Measurements from ENCODE around the gene TBK1. TPM values are rescaled to one million over a fixed set of nuclear protein-coding genes. Genes with fewer than 3 reads are reported as not detected.

TBK1 gene
- total and polyA plus RNA-seq, 9 of the 15 experiments (the other 6 are each of a cell fraction or from before 2014, with no cell fraction given), result 20.4 to 42.0 (median 27.8) TPM

DNA sequence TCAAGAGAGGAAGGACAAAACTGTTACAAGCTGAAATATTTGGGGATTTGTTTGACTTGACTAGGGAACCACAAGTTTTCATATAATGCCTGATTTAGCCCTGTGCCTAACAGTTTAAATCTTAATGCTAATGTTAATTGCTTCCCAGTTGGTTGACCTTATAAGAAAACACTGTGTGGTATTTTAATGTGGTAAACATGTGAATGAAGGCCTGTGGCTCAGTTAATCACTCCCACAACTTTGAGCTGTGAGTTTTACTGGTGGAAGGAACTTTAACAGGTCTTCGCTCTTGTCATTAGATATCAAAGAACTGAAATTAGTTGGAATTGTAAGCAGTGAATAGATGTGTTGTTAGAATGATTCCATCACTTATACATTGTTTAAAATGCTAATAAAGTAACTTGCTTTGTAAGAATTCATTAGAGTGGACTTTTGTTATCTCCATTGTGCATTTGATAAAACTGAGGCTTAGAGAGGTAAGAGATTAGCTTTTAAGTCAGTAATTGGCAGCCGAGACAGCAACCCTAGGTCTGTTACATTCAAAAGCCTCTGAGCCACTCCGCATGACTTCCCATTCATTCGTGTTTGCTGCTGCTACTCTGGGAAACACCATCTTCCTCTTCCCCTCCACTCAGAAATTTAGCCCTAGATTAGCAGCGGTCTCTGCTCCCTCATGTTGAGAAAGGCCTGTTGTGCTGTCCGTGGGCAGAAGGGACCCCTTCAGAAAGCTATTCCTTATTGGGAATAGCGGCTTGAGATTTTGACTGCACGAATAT, 1.0 kb upstream of the TBK1 start:
- H3K27me3 ChIP-seq (ENCODE audit: control insufficient read depth in 2 of 2, insufficient read depth in 2 of 2, low read length in 2 of 2), result no peaks in the 10 kb centered on the region
- no peaks in the 10 kb centered on the region for H3K9me3 ChIP-seq (replicated peaks; ENCODE audit: control insufficient read depth, insufficient read depth, low read depth, low read length)
- H4K20me1 ChIP-seq (replicated peaks; ENCODE audit: control insufficient read depth, insufficient read depth, low read length), result no peaks in the 10 kb centered on the region
- peak overlapping the region; percentile 88 for H3K4me3 ChIP-seq
- CTCF ChIA-PET (ENCODE audit: low intra/inter-chr PET ratio), result no interaction called here
- FAIRE-seq (peak; percentile 67), ATAC-seq (peak; percentile 25), DNase-seq (ENCODE audit: extremely low read depth in 1 of 4, low spot score in 3 of 4) (peak in 2 of 4 experiments; percentile 21 to 58)
- POLR2A ChIA-PET, result interaction anchor here (0.6 to 2.4 kb wide), 11 partner anchors 9 to 245 kb away, joined by 3 to 10 read pairs (median 3); no protein-coding TSS in a partner anchor
- WGBS (ENCODE audit: insufficient coverage, low coverage, missing lambda C conversion rate), result 6% methylated on average over 8 of the region's 8 CpGs
- peak overlapping the region; percentile 98 for H3K27ac ChIP-seq (ENCODE audit: extremely low read depth, low read depth, low read length)
- H3K9me1 ChIP-seq (ENCODE audit: control insufficient read depth, insufficient read depth, low read length), result no peaks in the 10 kb centered on the region
- H3K9ac ChIP-seq (ENCODE audit: insufficient read depth in 1 of 2, low read depth in 2 of 2, low read length in 2 of 2), result peak overlapping the region; percentile 82 to 90; a peak in 3 of 4 replicates
- H3K36me3 ChIP-seq (ENCODE audit: control insufficient read depth, insufficient read depth, low read length), result peaks cover 49% of the 10 kb centered on the region
- peaks cover 6 to 16% of the 10 kb centered on the region in 2 experiments for H3K4me1 ChIP-seq (replicated peaks in 1 of 2; ENCODE audit: control insufficient read depth in 2 of 2, insufficient read depth in 2 of 2, low read length in 2 of 2)
- no TSS peak for BruUV-seq (replicated peaks)
- peak overlapping the region; percentile 93; the same call in 1 of the 2 replicates for H2AFZ ChIP-seq (ENCODE audit: low read depth, low read length)
- H3K4me2 ChIP-seq (ENCODE audit: insufficient read depth, low read length), result peak overlapping the region; percentile 97
- H3K79me2 ChIP-seq (ENCODE audit: control insufficient read depth, insufficient read depth, low read length), result peaks cover 57% of the 10 kb centered on the region
- in situ Hi-C loops (cut with MboI) (no loop called here), intact Hi-C loops (cut with micrococcal nuclease) (loop anchor here (5.0 kb wide), 2 partner anchors 44 to 156 kb away; no protein-coding TSS in a partner anchor)
- no peak for TF ChIP-seq TCF7L2 (IDR thresholded peaks at IDR 0.05; ENCODE audit: low read depth, low read length)
- no peak for TF ChIP-seq ZC3H11A (IDR thresholded peaks at IDR 0.05; ENCODE audit: low read depth, low read length)
- no peak for TF ChIP-seq TCF3 (CRISPR knock-in tag; IDR thresholded peaks at IDR 0.05)
- TF ChIP-seq, protein P1, sequence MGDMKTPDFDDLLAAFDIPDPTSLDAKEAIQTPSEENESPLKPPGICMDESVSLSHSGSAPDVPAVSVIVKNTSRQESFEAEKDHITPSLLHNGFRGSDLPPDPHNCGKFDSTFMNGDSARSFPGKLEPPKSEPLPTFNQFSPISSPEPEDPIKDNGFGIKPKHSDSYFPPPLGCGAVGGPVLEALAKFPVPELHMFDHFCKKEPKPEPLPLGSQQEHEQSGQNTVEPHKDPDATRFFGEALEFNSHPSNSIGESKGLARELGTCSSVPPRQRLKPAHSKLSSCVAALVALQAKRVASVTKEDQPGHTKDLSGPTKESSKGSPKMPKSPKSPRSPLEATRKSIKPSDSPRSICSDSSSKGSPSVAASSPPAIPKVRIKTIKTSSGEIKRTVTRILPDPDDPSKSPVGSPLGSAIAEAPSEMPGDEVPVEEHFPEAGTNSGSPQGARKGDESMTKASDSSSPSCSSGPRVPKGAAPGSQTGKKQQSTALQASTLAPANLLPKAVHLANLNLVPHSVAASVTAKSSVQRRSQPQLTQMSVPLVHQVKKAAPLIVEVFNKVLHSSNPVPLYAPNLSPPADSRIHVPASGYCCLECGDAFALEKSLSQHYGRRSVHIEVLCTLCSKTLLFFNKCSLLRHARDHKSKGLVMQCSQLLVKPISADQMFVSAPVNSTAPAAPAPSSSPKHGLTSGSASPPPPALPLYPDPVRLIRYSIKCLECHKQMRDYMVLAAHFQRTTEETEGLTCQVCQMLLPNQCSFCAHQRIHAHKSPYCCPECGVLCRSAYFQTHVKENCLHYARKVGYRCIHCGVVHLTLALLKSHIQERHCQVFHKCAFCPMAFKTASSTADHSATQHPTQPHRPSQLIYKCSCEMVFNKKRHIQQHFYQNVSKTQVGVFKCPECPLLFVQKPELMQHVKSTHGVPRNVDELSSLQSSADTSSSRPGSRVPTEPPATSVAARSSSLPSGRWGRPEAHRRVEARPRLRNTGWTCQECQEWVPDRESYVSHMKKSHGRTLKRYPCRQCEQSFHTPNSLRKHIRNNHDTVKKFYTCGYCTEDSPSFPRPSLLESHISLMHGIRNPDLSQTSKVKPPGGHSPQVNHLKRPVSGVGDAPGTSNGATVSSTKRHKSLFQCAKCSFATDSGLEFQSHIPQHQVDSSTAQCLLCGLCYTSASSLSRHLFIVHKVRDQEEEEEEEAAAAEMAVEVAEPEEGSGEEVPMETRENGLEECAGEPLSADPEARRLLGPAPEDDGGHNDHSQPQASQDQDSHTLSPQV (IDR thresholded peaks at IDR 0.05), result no peak
- TF ChIP-seq ZNF232 (CRISPR knock-in tag; IDR thresholded peaks at IDR 0.05), result no peak
- TF ChIP-seq, protein P2, sequence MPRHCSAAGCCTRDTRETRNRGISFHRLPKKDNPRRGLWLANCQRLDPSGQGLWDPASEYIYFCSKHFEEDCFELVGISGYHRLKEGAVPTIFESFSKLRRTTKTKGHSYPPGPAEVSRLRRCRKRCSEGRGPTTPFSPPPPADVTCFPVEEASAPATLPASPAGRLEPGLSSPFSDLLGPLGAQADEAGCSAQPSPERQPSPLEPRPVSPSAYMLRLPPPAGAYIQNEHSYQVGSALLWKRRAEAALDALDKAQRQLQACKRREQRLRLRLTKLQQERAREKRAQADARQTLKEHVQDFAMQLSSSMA (CRISPR knock-in tag; IDR thresholded peaks at IDR 0.05), result no peak
- no peak for TF ChIP-seq KAT2B (IDR thresholded peaks at IDR 0.05; ENCODE audit: low read depth, low read length)
- TF ChIP-seq, protein P3, sequence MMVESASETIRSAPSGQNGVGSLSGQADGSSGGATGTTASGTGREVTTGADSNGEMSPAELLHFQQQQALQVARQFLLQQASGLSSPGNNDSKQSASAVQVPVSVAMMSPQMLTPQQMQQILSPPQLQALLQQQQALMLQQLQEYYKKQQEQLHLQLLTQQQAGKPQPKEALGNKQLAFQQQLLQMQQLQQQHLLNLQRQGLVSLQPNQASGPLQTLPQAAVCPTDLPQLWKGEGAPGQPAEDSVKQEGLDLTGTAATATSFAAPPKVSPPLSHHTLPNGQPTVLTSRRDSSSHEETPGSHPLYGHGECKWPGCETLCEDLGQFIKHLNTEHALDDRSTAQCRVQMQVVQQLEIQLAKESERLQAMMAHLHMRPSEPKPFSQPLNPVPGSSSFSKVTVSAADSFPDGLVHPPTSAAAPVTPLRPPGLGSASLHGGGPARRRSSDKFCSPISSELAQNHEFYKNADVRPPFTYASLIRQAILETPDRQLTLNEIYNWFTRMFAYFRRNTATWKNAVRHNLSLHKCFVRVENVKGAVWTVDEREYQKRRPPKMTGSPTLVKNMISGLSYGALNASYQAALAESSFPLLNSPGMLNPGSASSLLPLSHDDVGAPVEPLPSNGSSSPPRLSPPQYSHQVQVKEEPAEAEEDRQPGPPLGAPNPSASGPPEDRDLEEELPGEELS (CRISPR knock-in tag; IDR thresholded peaks at IDR 0.05; ENCODE audit: borderline replicate concordance), result no peak
- no peak for TF ChIP-seq CEBPB (tag; IDR thresholded peaks at IDR 0.05)
- TF ChIP-seq, protein P4, sequence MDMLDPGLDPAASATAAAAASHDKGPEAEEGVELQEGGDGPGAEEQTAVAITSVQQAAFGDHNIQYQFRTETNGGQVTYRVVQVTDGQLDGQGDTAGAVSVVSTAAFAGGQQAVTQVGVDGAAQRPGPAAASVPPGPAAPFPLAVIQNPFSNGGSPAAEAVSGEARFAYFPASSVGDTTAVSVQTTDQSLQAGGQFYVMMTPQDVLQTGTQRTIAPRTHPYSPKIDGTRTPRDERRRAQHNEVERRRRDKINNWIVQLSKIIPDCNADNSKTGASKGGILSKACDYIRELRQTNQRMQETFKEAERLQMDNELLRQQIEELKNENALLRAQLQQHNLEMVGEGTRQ (CRISPR knock-in tag; IDR thresholded peaks at IDR 0.05), result no peak
- TF ChIP-seq ERF (CRISPR knock-in tag; IDR thresholded peaks at IDR 0.05), result no peak
- no peak for TF ChIP-seq ELF2 (CRISPR knock-in tag; IDR thresholded peaks at IDR 0.05)
